GM18502 (cell line): ENCODE measurements around the gene IL6R.
"Not testable (repeated sequence)": the region's sequence is repeated elsewhere in the genome, so short reads cannot be mapped to it uniquely, and the experiment has no call there.

ENCODE experiments used
- ATAC-seq: cut with Tn5 transposase; IDR thresholded peaks from one replicate; pipeline ENCODE4 v1.9.1; 2021; ENCODE audit warnings: mild to moderate bottlenecking; ENCODE audit not compliant: unreplicated experiment, poor library complexity

IL6R gene

GRCh38 chr1:154404984-154405746 lies at the start of gene IL6R:
IL6R (plus strand) TSS chr1:154405343; CDS start chr1:154405630, 287 bp downstream.
- peak; percentile 39 for ATAC-seq

- ATAC-seq: no peak
Measured at GRCh38 chr1:154358519-154358918, 46.6 kb upstream of the IL6R start.

GRCh38 chr1:154360288-154360687 lies 44.9 kb upstream of the IL6R start:
- no peak for ATAC-seq

DNA sequence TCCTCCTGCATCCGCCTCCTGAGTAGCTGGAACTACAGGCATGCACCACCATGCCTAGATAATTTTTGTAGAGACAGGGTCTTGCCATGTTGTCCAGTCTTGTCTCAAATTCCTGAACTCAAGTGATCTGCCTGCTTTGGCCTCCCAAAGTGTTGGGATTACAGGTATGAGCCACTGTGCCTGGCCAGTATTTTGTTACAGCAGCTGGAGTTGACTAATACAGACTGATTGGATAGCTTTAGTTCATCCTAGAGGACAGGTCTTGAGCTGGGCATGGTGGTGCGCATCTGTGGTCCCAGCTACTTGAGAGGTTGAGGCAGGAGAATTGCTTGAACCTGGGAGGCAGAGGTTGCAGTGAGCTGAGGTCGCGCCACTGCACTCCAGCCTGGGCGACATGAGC lies 44.3 kb upstream of the IL6R start:
- not testable (repeated sequence) for ATAC-seq

GRCh38 chr1:154361357-154361756 lies 43.8 kb upstream of the IL6R start:
- no peak for ATAC-seq

DNA sequence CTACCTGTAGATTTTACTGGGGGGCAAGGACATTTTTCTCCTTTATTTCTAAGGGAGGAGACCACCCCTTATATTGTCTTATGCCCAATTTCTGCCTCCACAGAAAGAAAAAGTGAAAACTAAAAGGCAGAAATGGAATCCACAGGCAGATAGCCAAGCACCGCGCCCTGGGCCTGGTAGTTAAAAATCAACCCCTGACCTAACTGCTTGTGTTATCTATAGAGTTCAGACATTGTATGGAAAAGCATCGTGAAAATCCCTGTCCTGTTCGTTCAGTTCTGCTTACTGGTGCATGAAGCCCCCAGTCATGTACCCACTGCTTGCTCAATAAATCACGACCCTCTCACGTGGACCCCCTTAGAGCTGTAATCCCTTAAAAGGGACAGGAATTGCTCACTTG lies 33.7 kb upstream of the IL6R start:
- ATAC-seq: no peak

- not testable (repeated sequence) for ATAC-seq
Measured at GRCh38 chr1:154373777-154374357, 31.3 kb upstream of the IL6R start.

DNA sequence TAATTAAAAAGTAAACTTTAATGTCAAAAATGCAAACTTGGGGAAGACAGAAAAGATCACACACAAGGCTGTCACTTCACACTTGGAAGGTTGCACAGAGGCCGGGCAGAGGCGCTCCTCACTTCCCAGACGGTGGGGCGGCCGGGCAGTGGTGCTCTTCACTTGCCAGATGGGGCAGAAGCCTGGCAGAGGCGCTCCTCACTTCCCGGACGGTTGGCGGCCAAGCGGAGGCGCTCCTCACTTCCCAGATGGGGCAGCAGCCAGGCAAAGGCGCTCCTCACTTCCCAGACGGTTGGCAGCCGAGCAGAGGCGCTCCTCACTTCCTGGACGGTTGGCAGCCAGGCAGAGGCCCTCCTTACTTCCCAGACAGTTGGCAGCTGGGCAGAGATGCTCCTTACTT lies 25.8 kb upstream of the IL6R start:
- no peak for ATAC-seq

- no peak for ATAC-seq
Measured at GRCh38 chr1:154384650-154385489, 20.3 kb upstream of the IL6R start.

GRCh38 chr1:154386643-154387352 lies 18.3 kb upstream of the IL6R start:
- peak; percentile 91 for ATAC-seq

- no peak for ATAC-seq
Measured at GRCh38 chr1:154391086-154391770, 13.9 kb upstream of the IL6R start.

DNA sequence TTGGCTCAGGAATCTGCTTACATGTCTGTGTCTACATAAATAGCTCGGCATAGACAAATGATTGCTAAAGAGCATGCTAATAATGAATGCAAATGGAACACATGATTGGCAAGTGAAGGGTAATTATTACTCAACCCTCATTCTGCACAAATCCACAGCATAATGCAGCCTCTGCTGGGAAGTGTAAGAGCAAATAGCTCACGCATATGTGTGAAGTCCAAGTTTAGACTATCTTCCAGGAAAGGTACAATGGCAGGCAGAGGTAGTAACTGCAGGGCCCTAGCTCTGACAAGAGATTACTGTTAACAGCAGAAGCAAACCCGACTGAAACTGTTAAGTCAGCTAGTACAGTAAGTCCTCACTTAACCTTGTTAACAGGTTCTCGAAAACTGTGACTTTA lies 7.0 kb upstream of the IL6R start:
- no peak for ATAC-seq

DNA sequence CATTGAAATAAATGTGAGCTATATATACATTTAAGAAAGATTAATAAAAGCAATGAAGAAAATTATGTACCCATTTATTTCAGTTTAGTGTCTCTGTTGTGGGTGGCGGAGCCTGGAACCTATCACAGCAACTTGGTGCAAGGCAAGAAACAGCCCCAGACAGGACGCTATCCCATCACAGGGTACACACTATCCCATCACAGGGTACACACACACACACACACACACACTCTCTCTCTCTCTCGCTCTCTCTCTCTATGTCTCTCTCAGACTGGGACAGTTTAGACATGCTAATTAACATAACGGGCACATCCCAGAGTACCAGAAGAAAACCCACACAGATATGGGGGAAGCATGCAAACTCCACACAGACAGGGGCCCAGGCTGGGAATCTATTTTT lies 6.5 kb upstream of the IL6R start:
- no peak for ATAC-seq

- ATAC-seq: no peak
Measured at GRCh38 chr1:154400381-154400801, 4.8 kb upstream of the IL6R start.

GRCh38 chr1:154402409-154402921 lies 2.7 kb upstream of the IL6R start:
- ATAC-seq: no peak

GRCh38 chr1:154403261-154403943 lies 1.7 kb upstream of the IL6R start:
- ATAC-seq: no peak

- no peak for ATAC-seq
Measured at GRCh38 chr1:154403983-154404382, 1.2 kb upstream of the IL6R start.

DNA sequence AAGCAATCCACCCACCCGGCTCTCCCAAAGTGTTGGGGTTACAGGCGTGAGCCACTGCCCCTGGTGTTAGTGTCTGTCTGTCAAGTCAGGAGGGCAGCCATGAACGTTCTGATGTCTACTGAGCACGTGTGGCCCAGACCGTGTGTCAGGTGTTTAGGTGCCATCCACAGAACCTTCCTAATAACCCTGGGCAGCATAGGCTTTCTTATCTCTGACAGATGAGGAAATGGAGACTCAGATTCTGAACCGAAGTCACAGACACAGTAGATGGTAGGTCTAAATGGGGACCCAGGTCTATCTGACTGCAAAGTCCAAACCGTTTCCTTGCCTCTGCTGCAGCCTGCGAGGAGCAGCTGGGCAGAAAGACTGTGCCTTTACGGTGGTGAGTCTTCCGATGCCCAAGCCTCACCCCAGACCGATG lies 622 bp upstream of the IL6R start:
- no peak for ATAC-seq
